Measurements from ENCODE around the gene DHX16. TPM values are rescaled to one million over a fixed set of nuclear protein-coding genes. Genes with fewer than 3 reads are reported as not detected.
"Not testable (repeated sequence)": the region's sequence is repeated elsewhere in the genome, so short reads cannot be mapped to it uniquely, and the experiment has no call there.

Gene DHX16
- total RNA-seq (2014; rRNA removed; shearing (Covaris generic)), result 39.2 and 45.3 TPM in 2 replicates

- no peaks in the 10 kb centered on the region for H3K27me3 ChIP-seq (ENCODE audit: control insufficient read depth, insufficient read depth, low read length)
- H3K4me3 ChIP-seq (ENCODE audit: insufficient read depth, low read depth, low read length), result peak within 1 kb of the TSS; percentile 89
- DNase-seq, result peak; percentile 94
These were observed at the start of gene DHX16 for GRCh38 chr6:30672445-30673253. TSS of gene DHX16 (minus strand) at chr6:30673006. CDS start at chr6:30672841, 165 bp downstream.

GRCh38 chr6:30722025-30722279, 49.1 kb upstream of the DHX16 start:
- Histone ChIP-seq H3K36me3 (replicated peaks; ENCODE audit: control insufficient read depth, insufficient read depth, low read length) (peaks cover 30% of the 10 kb centered on the region), H3K4me3 (ENCODE audit: insufficient read depth, low read depth, low read length) (peak overlapping the region; percentile 78)
- not testable (repeated sequence) for H3K27me3 ChIP-seq (ENCODE audit: control insufficient read depth, insufficient read depth, low read length); DNase-seq

More at GRCh38 chr6:30672445-30673253, at the start of gene DHX16:
- H3K36me3 ChIP-seq (replicated peaks; ENCODE audit: control insufficient read depth, insufficient read depth, low read length), result peaks cover 17% of the 10 kb centered on the region

GRCh38 chr6:30721198-30722024, 48.6 kb upstream of the DHX16 start:
- peaks cover 30% of the 10 kb centered on the region for H3K36me3 ChIP-seq (replicated peaks; ENCODE audit: control insufficient read depth, insufficient read depth, low read length)
- peak; percentile 96 for DNase-seq
- H3K27me3 ChIP-seq (ENCODE audit: control insufficient read depth, insufficient read depth, low read length), result no peaks in the 10 kb centered on the region
- peak overlapping the region; percentile 78 for H3K4me3 ChIP-seq (ENCODE audit: insufficient read depth, low read depth, low read length)

- Histone ChIP-seq H3K36me3 (replicated peaks; ENCODE audit: control insufficient read depth, insufficient read depth, low read length) (peaks cover 30% of the 10 kb centered on the region), H3K4me3 (ENCODE audit: insufficient read depth, low read depth, low read length) (peak overlapping the region; percentile 78), H3K27me3 (ENCODE audit: control insufficient read depth, insufficient read depth, low read length) (no peaks in the 10 kb centered on the region)
- DNase-seq, result peak; percentile 82
These were observed 48.0 kb upstream of the DHX16 start for GRCh38 chr6:30720738-30721197.

DNA sequence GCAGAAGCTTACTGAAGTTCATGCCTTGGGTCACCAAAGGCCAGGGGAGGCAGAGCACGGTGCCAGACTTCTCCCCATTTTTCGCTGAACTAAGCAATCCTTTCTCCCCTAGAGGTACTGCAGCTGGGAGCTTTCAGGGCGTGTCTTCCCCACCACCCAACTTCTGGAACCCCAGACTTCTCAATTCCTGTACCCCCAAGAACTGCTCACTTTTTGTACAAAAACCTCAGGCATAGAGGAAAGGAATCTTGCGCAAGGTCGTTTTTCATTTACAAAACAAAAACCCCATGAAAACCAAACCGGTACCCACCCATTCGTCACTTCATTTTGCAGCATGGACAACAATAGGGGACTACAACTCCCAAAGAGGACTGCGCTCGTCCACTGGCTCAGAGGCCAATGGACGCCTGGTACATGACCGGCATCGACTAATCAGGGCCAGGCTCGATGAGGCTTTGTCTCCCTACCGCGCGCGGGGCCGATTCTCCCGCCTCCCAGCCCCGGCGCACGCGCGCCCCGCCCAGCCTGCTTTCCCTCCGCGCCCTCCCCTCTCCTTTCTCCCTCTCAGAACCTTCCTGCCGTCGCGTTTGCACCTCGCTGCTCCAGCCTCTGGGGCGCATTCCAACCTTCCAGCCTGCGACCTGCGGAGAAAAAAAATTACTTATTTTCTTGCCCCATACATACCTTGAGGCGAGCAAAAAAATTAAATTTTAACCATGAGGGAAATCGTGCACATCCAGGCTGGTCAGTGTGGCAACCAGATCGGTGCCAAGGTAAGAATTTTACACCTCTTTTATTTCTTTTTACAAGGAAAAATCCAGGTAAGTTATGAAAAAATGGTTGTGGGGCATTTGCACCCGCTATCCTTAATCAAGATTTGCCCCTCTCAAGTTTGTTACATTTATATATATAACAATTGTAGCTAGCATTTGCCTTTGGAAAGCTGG, 47.3 kb upstream of the DHX16 start, which contains the start of gene TUBB:
Gene TUBB (plus strand): TSS at position 562 of the 947 bp plus-strand sequence. CDS start 155 bp downstream, at position 717.
- peak; percentile 95 for DNase-seq
- H3K27me3 ChIP-seq (ENCODE audit: control insufficient read depth, insufficient read depth, low read length), result no peaks in the 10 kb centered on the region
- H3K36me3 ChIP-seq (replicated peaks; ENCODE audit: control insufficient read depth, insufficient read depth, low read length), result peaks cover 30% of the 10 kb centered on the region
- peak within 1 kb of the TSS; percentile 78 for H3K4me3 ChIP-seq (ENCODE audit: insufficient read depth, low read depth, low read length)

DNA sequence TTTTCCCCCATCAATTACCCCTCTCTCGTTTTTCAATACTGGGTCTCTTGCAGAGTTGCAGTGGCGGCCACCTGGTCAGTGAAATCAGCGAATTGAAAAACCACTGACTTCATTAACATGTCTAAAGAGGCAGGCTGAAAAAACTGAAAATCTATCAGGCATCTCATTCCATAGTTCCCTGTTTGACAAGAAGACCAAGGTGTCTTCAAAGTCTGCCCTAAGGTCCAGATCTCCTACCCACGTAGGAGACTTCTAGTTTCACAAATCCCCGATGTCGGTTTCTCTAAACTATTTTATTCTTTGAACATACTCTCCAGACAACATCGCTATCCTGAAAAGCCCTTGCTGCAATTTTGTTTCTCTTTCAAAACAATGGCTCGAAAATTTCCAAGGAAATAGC, 46.5 kb upstream of the DHX16 start:
- peak; percentile 36 for DNase-seq
- Histone ChIP-seq H3K36me3 (replicated peaks; ENCODE audit: control insufficient read depth, insufficient read depth, low read length) (peaks cover 26% of the 10 kb centered on the region), H3K4me3 (ENCODE audit: insufficient read depth, low read depth, low read length) (peak overlapping the region; percentile 55), H3K27me3 (ENCODE audit: control insufficient read depth, insufficient read depth, low read length) (no peaks in the 10 kb centered on the region)

DNA sequence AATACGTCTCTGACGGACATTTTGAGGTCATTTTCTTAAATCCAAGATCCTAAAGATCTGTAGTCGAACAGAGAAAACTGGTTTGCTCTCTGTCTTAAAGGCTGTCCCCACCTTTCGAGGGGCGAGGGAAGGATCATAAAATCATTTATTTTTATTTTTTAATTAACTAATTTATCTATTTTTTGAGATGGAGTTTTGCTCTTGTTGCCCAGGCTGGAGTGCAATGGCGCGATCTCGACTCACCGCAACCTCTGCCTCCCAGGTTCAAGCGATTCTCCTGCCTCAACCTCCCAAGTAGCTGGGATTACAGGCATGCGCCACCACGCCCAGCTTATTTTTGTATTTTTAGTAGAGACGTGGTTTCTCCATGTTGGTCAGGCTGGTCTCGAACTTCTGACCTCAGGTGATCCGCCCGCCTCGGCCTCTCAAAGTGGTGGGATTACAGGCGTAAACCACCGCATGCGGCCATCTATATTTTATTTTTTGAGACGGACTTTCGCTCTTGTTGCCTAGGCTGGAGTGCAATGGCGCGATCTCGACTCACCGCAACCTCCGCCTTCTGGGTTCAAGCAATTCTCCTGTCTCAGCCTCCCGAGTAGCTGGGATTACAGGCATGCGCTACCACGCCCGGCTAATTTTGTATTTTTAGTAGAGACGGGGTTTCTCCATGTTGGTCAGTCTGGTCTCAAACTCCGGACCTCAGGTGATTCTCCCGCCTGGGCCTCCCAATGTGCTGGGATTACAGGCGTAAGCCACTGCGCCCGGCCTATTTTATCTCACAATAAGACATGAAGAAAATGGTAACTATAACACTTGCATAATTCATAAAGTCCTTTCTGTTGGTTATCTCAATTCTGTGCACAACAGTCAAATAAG, 45.3 kb upstream of the DHX16 start:
- not testable (repeated sequence) for DNase-seq; H3K27me3 ChIP-seq (ENCODE audit: control insufficient read depth, insufficient read depth, low read length)
- Histone ChIP-seq H3K36me3 (replicated peaks; ENCODE audit: control insufficient read depth, insufficient read depth, low read length) (peaks cover 21% of the 10 kb centered on the region), H3K4me3 (ENCODE audit: insufficient read depth, low read depth, low read length) (peak overlapping the region; percentile 77)

DNA sequence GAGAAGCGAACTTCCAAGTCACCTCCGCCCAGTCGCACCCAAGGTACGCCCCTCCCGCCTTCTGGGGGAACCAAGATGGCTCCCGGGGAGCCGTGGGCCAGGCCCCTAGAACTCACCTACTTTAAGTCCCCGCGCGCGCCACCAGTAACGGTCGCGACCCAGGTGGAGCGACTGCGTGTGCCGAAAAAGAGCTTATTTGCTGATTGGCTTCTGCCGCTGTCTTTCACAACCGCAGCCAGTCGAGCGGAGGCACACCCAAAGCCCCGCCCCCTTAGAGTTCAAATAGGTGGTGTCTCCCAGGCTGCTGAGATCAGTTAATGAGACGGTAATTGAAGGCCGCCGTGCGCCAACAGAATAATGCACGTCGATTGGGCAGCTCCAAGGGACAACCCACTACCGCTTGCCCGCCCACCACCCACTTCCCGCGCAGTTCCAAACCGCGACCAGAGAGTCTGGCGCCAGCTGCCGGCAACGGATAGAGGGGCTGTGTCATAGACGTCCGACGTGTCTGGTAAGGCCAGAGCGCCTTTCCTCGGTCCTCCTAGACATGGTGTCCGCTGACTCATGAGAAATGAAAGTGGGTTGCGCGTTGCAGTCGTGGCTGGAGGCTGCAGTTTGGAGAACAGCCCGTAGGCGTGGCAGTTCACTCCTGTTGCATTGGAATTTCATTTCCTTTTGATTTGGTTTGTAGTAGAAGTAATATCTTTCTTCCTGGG, 44.5 kb upstream of the DHX16 start, which contains the start of gene MDC1:
Gene MDC1 (minus strand): TSS at position 153 of the 716 bp plus-strand sequence. CDS start 2,106 bp downstream, outside the sequence.
- peak; percentile 97 for DNase-seq
- H3K4me3 ChIP-seq (ENCODE audit: insufficient read depth, low read depth, low read length), result peak within 1 kb of the TSS; percentile 77
- peaks cover 22% of the 10 kb centered on the region for H3K36me3 ChIP-seq (replicated peaks; ENCODE audit: control insufficient read depth, insufficient read depth, low read length)
- H3K27me3 ChIP-seq (ENCODE audit: control insufficient read depth, insufficient read depth, low read length), result no peaks in the 10 kb centered on the region

DNA sequence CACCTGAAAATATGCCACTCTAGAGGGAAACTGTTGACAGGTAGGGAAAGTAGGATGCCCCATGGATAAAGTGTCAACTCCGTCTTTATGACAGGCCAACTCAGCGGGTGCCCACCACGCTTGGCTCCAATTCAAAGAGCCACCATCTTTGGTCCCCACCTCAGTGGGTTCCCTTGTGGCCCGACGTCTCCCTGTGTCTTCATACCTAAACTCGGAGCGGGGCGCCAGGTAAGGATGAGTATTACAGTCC, 44.0 kb upstream of the DHX16 start:
- no peaks in the 10 kb centered on the region for H3K27me3 ChIP-seq (ENCODE audit: control insufficient read depth, insufficient read depth, low read length)
- peak overlapping the region; percentile 77 for H3K4me3 ChIP-seq (ENCODE audit: insufficient read depth, low read depth, low read length)
- peaks cover 24% of the 10 kb centered on the region for H3K36me3 ChIP-seq (replicated peaks; ENCODE audit: control insufficient read depth, insufficient read depth, low read length)
- no peak for DNase-seq

DNA sequence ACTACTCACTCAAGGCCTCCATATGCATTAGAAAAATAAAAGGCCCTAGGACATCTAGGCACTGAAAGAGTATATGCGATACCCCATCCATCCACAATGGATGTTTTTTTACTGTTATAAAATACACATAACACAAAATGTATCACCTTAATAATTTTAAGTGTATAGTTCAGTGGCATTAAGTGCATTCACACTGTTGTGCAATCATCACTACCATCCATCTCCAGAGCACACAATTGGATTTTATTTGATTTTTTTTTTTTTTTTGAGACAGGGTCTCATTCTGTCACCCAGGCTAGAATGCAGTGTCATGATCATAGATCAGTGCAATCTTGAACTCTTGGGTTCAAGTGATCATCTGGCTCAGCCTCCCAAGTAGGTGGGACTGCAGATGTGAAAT, 41.5 kb upstream of the DHX16 start:
- no peak for DNase-seq
- no peak overlapping the region for H3K4me3 ChIP-seq (ENCODE audit: insufficient read depth, low read depth, low read length)
- H3K36me3 ChIP-seq (replicated peaks; ENCODE audit: control insufficient read depth, insufficient read depth, low read length), result peaks cover 33% of the 10 kb centered on the region
- no peaks in the 10 kb centered on the region for H3K27me3 ChIP-seq (ENCODE audit: control insufficient read depth, insufficient read depth, low read length)

DNA sequence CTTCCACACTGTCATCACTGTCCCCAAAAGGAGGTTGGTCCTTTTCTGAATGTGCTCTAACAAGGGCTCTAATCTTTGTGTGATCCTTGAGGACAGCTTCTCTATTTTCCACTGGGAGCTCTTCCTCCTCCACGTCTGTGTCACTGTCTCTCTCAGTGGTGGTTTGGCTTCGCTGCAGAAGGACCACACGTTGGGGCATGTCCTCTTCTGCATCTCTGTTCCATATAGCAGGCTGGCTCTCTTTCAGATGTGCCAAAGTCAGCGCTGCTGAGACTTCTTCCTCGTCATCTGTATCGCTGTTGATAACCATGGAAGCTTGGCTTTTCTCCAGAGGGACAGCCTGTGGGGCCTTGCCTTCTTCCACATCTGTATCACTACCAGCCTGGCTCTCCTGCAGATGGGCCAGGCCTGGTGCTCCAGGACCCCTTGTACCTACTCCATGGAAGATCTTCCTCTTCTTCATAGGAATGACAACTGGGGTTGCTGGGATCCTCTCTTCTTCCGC, 39.7 kb upstream of the DHX16 start:
- no peak overlapping the region for H3K4me3 ChIP-seq (ENCODE audit: insufficient read depth, low read depth, low read length)
- DNase-seq, result no peak
- peaks cover 33% of the 10 kb centered on the region for H3K36me3 ChIP-seq (replicated peaks; ENCODE audit: control insufficient read depth, insufficient read depth, low read length)
- no peaks in the 10 kb centered on the region for H3K27me3 ChIP-seq (ENCODE audit: control insufficient read depth, insufficient read depth, low read length)

- Histone ChIP-seq H3K36me3 (replicated peaks; ENCODE audit: control insufficient read depth, insufficient read depth, low read length) (peaks cover 33% of the 10 kb centered on the region), H3K27me3 (ENCODE audit: control insufficient read depth, insufficient read depth, low read length) (no peaks in the 10 kb centered on the region), H3K4me3 (ENCODE audit: insufficient read depth, low read depth, low read length) (no peak overlapping the region)
- DNase-seq, result no peak
These were observed 39.1 kb upstream of the DHX16 start for GRCh38 chr6:30711758-30712380.

All from H7 (cell line).